Prostate gland (tissue), 2 donors: ENCODE results near the gene USP9X.

Experiments
- POLR2A ChIP-seq: fragments of 450-650 bp; IDR thresholded peaks from one replicate; pipeline ENCODE4 v1.6.1; 2016; ENCODE audit warnings: antibody characterized with exemption, mild to moderate bottlenecking
- POLR2AphosphoS5 ChIP-seq: sonication (generic); formaldehyde crosslinking; IDR thresholded peaks from one replicate; pipeline ENCODE4 v1.6.1; 2017; ENCODE audit warnings: antibody characterized with exemption
- TF ChIP-seq, protein P1 (sequence below), 4 experiments: fragments of 200-600 bp in 2 of 4; fragments of 450-650 bp in 2 of 4; sonication (generic) in 2 of 4; IDR thresholded peaks; 1 replicate in 3 of 4; 2 replicates in 1 of 4; pipeline ENCODE4 v1.5.1; 2016 to 2019; ENCODE audit warnings: antibody characterized with exemption in 4 of 4, mild to moderate bottlenecking in 2 of 4, moderate library complexity in 2 of 4

DNA sequence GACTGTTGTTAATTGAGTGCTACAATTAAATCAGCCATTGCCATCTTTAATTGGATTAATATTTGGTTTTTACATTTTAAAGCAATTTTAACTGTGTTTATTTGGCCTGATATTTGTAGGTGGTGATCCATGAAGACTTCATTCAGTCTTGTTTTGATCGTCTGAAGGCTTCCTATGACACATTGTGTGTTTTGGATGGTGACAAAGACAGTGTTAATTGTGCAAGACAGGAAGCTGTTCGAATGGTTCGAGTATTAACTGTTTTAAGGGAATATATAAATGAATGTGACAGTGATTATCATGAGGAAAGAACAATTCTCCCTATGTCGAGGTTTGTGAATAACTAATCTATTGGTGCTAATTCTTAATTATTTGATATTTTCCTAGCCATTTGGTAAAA lies 82.6 kb downstream of the USP9X start:
- TF ChIP-seq, protein P1, sequence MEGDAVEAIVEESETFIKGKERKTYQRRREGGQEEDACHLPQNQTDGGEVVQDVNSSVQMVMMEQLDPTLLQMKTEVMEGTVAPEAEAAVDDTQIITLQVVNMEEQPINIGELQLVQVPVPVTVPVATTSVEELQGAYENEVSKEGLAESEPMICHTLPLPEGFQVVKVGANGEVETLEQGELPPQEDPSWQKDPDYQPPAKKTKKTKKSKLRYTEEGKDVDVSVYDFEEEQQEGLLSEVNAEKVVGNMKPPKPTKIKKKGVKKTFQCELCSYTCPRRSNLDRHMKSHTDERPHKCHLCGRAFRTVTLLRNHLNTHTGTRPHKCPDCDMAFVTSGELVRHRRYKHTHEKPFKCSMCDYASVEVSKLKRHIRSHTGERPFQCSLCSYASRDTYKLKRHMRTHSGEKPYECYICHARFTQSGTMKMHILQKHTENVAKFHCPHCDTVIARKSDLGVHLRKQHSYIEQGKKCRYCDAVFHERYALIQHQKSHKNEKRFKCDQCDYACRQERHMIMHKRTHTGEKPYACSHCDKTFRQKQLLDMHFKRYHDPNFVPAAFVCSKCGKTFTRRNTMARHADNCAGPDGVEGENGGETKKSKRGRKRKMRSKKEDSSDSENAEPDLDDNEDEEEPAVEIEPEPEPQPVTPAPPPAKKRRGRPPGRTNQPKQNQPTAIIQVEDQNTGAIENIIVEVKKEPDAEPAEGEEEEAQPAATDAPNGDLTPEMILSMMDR (IDR thresholded peaks at IDR 0.05) = no peak
- TF ChIP-seq POLR2A (no peak), POLR2AphosphoS5 (no peak)
